Measurements from ENCODE around the gene ACTA2.

Gene ACTA2

GRCh38 chr10:88952647-88953111 lies at the start of gene ACTA2:
Gene ACTA2, minus strand, starts transcription at chr10:88952773. Its CDS starts 3,843 bp downstream, at chr10:88948930.
- DNase-seq: no peak

GRCh38 chr10:89001729-89002072 lies 49.1 kb upstream of the ACTA2 start:
- DNase-seq: no peak

- no peak for DNase-seq
Measured at GRCh38 chr10:89001024-89001728, 48.6 kb upstream of the ACTA2 start.

GRCh38 chr10:88999625-89000024 lies 47.1 kb upstream of the ACTA2 start:
- DNase-seq: no peak

GRCh38 chr10:88996927-88997326 lies 44.4 kb upstream of the ACTA2 start:
- no peak for DNase-seq

- no peak for DNase-seq
Measured at GRCh38 chr10:88995156-88995876, 42.7 kb upstream of the ACTA2 start.

- no peak for DNase-seq
Measured at GRCh38 chr10:88994019-88994418, 41.4 kb upstream of the ACTA2 start.

- no peak for DNase-seq
Measured at GRCh38 chr10:88992921-88993524, 40.5 kb upstream of the ACTA2 start.

GRCh38 chr10:88991899-88992320 lies 39.3 kb upstream of the ACTA2 start:
- DNase-seq: no peak

- DNase-seq: no peak
Measured at GRCh38 chr10:88991161-88991898, 38.8 kb upstream of the ACTA2 start.

GRCh38 chr10:88990384-88991160 lies 38.0 kb upstream of the ACTA2 start, which contains the start of gene FAS:
Gene FAS, plus strand, starts transcription at chr10:88990798. Its CDS starts 79 bp downstream, at chr10:88990877.
- DNase-seq: no peak

GRCh38 chr10:88989824-88990383 lies 37.3 kb upstream of the ACTA2 start:
- no peak for DNase-seq

GRCh38 chr10:88989423-88989822 lies 36.9 kb upstream of the ACTA2 start:
- DNase-seq: no peak

- DNase-seq: no peak
Measured at GRCh38 chr10:88987840-88988239, 35.3 kb upstream of the ACTA2 start.

GRCh38 chr10:88987243-88987725 lies 34.7 kb upstream of the ACTA2 start:
- DNase-seq: no peak

- DNase-seq: no peak
Measured at GRCh38 chr10:88986549-88987242, 34.1 kb upstream of the ACTA2 start.

- no peak for DNase-seq
Measured at GRCh38 chr10:88984525-88984924, 32.0 kb upstream of the ACTA2 start.

- no peak for DNase-seq
Measured at GRCh38 chr10:88983939-88984338, 31.4 kb upstream of the ACTA2 start.

- no peak for DNase-seq
Measured at GRCh38 chr10:88983206-88983605, 30.6 kb upstream of the ACTA2 start.

- DNase-seq: no peak
Measured at GRCh38 chr10:88982366-88982765, 29.8 kb upstream of the ACTA2 start.

- DNase-seq: no peak
Measured at GRCh38 chr10:88981435-88981834, 28.9 kb upstream of the ACTA2 start.

Measured in NCI-H187 treated with DMSO at 0.1 percent for 48 hours (cell line).